HG03469 (cell line): ENCODE results near the gene FOXB1.

Experiments
- ATAC-seq: cut with Tn5 transposase; IDR thresholded peaks from one replicate; pipeline ENCODE4 v1.9.1; 2021; ENCODE audit warnings: mild to moderate bottlenecking, moderate library complexity, moderate number of reproducible peaks; ENCODE audit not compliant: unreplicated experiment

Gene FOXB1

DNA sequence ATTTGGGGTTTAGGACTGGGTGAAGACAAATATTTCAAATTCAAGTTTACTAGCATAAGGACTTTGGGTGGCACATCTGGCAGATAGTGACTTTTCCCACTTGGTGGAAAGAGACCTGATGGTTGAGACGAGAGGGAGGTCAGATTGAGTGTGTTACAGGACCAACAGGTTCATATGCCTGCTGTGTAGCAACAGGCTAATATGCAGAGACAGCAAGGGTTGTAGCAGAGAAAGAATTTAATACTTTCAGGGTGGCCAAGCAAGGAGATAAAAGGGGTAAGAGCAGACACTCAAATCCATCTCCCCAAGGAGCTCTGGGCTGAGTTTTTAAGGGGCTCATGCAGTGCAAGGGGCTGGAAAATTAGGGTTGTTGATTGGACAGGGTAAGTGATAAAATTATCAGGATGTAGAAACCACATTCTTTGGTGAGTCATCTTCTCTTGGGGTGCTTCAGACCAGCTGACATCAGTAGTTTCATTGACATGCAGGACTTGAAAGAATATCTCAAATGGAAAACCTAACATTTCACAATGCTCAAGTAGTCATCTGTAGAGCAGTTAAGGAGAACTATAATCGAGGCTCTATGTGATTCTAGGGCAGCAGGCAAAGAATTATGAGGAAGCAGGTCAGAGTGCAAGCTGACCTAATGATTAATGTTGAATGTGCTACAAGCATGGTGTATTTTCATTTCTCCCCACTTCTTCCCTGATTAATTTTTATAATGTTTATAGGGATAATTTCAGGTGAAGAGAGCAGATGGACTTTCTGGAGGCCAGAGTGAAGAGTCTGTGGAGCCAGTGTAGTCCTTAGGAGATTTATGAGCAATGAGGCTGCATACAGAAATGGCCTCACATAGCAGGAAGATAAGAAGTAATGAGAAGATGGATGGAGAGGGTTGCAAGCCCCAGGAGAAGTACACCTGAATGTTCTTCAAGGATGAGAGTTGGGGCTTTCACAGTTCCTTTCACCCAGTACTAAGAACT, 13.7 kb downstream of the FOXB1 start:
- ATAC-seq, result no peak

DNA sequence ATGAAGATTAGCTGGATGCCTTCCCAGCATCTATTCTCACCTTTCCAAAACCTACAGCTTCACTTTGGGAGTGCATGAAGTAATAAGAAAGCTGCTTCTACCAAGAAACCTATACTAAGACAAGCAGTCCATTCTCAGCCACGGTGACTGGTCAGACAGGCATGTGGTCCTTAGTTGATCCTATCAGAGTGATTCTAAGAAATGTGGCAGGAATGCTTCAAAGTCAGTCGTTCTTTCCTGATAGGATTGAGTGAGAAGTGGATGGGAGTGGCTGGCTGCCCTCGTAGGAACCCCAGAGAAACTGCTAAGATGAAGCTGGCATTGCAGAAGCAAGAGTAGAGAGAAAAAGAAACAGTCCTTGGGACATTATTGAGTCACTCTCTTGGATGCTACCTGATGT, 16.6 kb downstream of the FOXB1 start:
- no peak for ATAC-seq

DNA sequence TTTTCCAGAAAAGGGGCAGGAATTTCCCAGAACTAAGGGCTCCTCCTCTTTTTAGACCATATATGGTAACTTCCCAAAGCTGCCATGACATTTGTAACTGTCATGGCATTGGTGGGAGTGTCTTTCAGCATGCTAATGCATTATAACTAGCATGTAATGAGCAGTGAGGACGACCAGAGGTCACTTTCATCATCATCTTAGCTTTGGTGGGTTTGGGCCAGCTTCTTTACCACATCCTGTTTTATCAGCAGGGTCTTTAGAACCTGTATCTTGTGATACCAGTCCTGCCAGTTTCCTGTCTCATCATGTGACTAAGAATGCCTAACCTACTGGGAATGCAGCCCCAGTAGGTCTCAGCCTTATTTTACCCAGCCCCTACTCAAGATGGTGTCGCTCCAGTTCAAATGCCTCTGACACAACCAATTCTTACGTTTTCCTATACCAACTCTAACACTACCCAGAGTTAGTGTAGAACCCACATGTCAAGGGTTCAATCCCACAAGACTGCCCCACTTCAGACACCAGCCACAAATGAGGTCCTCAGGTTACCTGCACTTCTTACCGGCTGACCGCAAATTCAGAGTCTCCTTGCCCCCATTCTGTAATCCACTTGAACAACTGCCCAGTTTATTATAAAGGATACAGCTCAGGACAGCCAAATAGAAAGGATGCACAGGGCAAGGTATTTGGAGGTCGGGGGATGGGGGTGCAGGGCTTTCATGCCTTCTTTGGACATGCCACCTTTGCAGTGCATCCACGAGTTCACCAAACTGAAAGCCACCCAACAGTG, 17.7 kb downstream of the FOXB1 start:
- ATAC-seq, result no peak

DNA sequence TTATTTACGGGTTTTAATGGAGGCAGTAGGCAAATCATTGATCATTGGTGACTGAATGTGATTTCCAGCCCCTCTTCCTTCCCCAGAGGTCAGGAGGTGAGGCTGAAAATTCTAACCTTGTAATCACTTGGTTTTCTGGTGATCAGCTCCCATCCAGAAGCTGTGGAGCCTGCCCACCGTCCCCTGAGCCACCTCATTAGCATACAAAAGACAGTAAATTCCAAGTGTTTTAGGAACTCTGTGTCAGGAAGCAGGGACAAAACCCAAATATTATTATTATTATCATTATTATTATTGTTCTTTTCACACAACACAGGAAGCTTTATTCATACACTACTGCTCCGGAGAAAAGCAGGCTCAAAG, 18.2 kb downstream of the FOXB1 start:
- ATAC-seq, result no peak

DNA sequence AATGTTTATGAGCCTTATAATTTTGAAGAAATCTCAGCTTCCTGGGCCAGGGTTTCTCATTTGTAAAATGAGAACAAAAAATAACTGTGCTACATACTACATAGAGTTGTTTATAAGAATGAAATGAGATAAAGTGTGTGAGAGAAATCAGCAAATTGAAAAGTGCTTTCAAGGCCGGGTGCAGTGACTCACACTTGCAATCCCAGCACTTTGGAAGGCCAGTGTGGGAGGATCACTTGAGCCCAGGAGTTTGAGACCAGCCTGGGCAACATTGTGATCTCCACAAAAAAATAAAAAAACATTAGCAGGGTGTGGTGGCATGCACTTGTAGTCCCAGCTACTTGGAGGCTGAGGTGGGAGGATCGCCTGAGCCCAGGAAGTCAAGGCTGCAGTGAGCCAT, 22.4 kb downstream of the FOXB1 start:
- ATAC-seq, result no peak

DNA sequence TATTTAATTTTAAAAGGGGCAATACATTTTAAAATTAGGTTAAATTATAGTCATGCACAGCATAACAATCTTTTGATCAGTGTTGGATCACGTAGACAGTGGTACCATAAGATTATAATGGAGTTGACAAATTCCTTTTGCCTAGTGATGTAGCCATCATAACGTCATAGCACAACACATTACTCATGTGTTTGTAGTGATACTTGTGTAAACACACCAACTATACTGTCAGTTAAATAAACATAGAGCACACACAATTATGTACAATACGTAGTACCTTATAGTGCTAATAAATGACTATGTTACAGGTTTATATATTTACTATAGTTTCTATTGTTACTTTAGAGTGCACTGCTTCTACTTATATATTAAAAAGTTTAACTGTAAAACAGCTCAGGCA, 31.2 kb downstream of the FOXB1 start:
- no peak for ATAC-seq

DNA sequence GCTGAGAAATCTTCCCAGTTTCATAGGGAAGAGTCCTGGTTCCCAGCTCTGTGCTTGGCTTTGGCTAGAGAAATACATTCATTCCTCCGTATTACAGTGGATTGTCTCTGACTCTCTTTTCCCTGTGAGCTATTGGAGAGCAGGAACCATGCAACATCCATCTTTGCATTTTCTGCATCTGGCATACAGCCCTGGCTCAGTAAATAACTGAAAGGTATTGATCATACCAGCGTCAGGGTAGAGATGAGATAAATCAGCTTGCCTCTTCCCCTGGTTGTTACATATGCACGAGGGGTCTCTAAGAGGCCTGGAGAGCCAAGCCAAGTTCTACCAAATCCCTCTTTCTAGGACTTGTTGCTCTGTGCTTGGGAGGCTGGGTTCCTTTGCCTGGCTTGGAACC, 35.2 kb downstream of the FOXB1 start:
- ATAC-seq, result no peak

DNA sequence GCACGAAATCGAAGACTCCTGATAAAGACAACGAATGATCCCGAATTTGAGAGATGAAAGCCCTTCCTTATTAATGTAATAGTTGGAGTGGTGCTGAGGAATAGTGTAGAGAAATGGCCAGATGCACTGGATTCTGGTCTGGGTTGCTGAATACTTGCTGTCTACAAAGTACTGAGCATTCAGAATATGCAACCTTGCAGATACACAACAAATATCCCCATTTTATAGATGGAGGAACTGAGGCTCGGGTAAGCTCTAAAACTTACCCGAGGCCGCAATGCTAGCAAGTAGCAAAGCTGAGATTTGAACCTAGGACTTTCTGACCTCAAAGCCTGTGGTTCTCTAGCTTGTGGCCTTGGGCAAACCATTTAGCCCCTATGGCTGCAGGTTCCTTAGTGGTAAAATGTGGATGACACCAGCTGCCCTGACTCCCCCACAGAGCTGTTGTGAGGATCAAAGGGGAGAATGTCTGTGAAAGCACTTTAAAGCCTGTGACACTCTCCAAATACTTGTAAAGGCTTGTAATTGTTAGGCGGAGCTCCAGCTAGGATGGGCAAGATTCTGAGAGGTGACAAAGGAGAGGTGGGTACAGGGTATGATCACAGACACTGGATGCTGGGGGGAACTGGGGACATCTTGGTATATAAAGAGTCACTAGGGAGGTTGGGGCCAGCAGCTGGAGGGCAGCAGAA, 39.8 kb downstream of the FOXB1 start:
- ATAC-seq, result no peak

DNA sequence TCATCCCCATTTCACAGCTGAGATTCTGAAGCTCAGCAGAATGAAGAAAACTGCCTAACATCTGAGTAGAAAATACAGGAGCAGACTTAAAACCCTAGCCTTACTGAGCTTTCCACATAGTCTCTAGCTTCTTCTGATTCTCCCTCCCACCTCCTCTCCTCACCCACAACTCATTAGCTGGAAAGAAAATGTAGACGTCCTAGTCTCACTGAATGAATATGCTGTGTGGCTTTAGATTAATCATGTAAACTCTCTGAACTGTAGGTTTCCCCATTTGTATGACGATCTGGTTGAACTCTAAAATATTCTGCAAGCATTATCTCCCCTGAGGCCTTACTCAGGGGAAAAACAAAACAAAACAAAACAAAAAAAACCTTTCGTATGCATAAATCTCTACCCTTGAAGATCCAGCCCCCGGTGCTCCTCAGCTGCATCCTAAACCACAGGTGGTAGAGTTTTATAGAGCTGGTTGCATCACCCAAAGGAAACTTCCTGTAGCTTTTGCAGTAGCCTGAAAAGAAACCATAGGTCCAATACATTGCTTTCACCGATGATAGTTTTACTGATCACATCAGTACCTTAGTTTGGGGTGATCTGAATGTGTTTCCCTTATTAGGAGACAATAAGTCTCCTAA, 40.6 kb downstream of the FOXB1 start:
- no peak for ATAC-seq

DNA sequence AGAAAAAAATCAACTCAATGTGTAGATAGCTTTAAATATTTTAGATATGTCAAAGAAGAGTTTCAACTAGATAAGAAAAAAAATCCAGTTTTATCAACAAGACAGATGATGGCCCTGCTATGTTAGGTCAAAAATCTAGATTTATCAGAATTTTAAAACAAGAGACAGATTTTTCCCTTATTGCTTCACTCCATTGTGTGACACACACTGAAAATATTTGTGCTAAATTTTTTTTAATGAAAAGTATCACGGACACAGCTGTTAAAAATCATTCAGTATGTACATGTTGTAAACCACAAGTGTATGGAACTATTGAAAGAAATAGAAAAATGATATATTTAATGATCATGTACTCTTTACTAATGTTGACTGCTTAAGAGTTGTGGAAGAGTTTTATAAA, 43.6 kb downstream of the FOXB1 start:
- ATAC-seq, result no peak

DNA sequence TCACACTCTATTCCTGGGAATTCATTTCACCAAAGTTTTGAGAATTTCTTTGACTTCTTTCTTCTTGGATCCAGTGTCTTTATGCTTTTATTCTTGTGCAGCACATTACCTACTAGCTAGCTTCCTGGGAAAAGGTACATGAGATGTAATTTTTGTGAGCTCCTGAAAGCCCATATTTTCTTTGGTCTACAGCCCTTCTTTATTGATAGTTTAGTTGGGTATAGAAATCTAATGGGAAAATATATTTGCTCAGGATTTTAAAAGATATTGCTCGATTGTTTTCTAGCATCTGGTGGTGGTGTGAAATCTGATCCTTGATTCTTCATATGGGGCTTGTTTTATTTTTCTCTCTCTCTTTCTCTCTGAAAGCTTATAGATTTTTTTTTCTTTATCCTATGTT, 45.8 kb downstream of the FOXB1 start:
- no peak for ATAC-seq

DNA sequence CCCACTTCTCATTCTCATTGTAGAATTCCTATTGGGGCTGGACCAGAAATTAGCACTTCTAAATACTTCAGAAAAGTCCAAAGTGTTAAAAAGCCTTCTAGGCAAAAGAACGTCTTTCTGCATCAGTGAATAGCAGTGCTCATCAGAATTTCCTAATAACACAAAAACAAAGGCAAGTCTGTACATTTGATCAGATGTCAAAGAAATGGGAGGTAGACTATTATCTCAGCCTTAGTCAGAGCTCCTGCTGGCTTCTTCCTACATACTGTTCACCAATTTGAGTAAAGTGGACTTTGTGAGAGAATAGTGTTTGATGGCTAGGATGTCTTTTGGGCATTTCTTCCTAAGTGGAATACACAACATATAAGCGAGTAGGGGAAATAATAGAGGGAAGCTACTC, 48.7 kb downstream of the FOXB1 start:
- ATAC-seq, result no peak

DNA sequence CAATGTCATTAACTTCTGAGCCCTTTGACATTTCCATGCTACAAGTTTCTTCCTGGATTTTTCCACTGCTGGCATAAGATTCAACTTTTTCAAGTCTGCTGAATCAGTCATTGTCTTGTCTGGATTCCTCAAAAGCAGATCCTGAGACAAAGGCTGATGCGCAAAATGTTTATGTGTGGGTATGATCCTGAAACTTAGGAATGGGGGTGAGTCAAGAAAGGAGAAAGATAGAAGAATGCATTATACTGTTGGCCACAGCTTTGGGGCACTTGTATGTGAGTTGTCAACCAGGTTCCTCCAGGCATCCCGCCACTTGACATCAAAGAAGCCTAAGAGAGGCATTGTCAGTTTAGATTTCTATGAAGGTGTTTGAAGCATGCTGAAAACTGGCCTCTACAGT, 50.4 kb downstream of the FOXB1 start:
- ATAC-seq, result no peak
